Panc1 (cell line): ENCODE data around the gene DUSP19.

Source experiments
- POLR2AphosphoS5 ChIP-seq: IDR thresholded peaks from 2 replicates; pipeline ENCODE4 v1.6.1; 2012; ENCODE audit warnings: mild to moderate bottlenecking, low read depth, low read length, moderate library complexity
- SIN3A ChIP-seq: IDR thresholded peaks from 2 replicates; pipeline ENCODE4 v1.6.1; 2012; ENCODE audit warnings: low read depth, mild to moderate bottlenecking, low read length, moderate library complexity, borderline replicate concordance; ENCODE audit not compliant: insufficient read depth
- TCF7L2 ChIP-seq: IDR thresholded peaks from 2 replicates; pipeline ENCODE4 v1.6.1; 2011; ENCODE audit warnings: mild to moderate bottlenecking, low read depth, low read length, inconsistent platforms
- TF ChIP-seq, protein P1 (sequence below): fragments of 450-650 bp; IDR thresholded peaks from 2 replicates; pipeline ENCODE4 v1.5.1; 2017; ENCODE audit warnings: mild to moderate bottlenecking
- TF ChIP-seq, protein P2 (sequence below), 2 experiments: IDR thresholded peaks; 2 replicates each; pipeline ENCODE4 v1.6.1; 2011 to 2012; ENCODE audit warnings: low read depth in 2 of 2, control low read depth in 1 of 2, low read length in 1 of 2, mild to moderate bottlenecking in 1 of 2, moderate library complexity in 1 of 2; ENCODE audit not compliant: insufficient read depth in 1 of 2

DNA sequence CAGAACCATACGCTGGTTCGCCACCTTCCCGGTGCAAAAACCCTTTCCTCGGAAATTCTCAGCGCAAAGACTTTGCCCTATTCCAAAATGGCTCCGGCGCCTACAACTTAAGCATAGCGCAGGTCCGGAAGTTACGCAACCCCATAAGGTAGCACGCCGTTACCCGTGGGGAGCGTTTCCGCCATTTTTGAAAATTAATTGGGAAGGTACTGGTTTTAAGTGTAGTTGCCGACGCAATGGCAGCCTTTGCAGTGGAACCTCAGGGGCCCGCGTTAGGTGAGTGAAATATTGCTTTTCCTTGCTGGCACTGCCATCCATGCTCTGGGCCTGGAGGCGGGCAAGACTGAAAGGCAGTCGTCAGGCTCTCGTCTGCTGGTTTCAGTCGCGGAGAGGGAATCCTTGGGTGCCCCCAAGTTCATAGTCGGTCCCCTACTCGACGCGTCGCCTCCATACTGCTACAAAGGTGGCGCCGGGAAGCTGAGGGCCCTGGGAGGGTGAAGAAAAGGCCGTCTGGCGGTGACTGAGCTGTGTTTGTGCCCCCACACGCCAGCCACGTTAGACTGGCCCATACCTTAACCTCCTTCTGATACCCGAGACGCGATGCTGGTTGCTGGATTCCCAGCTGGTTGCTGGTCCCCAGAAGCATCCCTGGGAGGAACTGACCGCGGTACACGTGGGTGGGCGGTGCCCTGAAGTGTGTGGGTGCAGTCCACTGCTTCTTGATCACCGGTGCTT lies 45.8 kb downstream of the DUSP19 start, which contains the start of gene NUP35:
- TF ChIP-seq, protein P1, sequence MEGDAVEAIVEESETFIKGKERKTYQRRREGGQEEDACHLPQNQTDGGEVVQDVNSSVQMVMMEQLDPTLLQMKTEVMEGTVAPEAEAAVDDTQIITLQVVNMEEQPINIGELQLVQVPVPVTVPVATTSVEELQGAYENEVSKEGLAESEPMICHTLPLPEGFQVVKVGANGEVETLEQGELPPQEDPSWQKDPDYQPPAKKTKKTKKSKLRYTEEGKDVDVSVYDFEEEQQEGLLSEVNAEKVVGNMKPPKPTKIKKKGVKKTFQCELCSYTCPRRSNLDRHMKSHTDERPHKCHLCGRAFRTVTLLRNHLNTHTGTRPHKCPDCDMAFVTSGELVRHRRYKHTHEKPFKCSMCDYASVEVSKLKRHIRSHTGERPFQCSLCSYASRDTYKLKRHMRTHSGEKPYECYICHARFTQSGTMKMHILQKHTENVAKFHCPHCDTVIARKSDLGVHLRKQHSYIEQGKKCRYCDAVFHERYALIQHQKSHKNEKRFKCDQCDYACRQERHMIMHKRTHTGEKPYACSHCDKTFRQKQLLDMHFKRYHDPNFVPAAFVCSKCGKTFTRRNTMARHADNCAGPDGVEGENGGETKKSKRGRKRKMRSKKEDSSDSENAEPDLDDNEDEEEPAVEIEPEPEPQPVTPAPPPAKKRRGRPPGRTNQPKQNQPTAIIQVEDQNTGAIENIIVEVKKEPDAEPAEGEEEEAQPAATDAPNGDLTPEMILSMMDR, result no peak
- TF ChIP-seq SIN3A (peak; percentile 64), POLR2AphosphoS5 (peak; percentile 92), TCF7L2 (peak; percentile 53; the same call in 1 of the 2 replicates)
- TF ChIP-seq, protein P2, sequence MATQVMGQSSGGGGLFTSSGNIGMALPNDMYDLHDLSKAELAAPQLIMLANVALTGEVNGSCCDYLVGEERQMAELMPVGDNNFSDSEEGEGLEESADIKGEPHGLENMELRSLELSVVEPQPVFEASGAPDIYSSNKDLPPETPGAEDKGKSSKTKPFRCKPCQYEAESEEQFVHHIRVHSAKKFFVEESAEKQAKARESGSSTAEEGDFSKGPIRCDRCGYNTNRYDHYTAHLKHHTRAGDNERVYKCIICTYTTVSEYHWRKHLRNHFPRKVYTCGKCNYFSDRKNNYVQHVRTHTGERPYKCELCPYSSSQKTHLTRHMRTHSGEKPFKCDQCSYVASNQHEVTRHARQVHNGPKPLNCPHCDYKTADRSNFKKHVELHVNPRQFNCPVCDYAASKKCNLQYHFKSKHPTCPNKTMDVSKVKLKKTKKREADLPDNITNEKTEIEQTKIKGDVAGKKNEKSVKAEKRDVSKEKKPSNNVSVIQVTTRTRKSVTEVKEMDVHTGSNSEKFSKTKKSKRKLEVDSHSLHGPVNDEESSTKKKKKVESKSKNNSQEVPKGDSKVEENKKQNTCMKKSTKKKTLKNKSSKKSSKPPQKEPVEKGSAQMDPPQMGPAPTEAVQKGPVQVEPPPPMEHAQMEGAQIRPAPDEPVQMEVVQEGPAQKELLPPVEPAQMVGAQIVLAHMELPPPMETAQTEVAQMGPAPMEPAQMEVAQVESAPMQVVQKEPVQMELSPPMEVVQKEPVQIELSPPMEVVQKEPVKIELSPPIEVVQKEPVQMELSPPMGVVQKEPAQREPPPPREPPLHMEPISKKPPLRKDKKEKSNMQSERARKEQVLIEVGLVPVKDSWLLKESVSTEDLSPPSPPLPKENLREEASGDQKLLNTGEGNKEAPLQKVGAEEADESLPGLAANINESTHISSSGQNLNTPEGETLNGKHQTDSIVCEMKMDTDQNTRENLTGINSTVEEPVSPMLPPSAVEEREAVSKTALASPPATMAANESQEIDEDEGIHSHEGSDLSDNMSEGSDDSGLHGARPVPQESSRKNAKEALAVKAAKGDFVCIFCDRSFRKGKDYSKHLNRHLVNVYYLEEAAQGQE (IDR thresholded peaks at IDR 0.05; ENCODE audit: insufficient read depth in 1 of 2, low read depth in 2 of 2, low read length in 1 of 2), result peak; percentile 16 to 43; a peak in 1 of 4 replicates
